ENCODE measurements around the gene ACTN3. TPM values are rescaled to one million over a fixed set of nuclear protein-coding genes. Genes with fewer than 3 reads are reported as not detected.

ACTN3 gene
- total and polyA plus RNA-seq, 2 experiments from 2014 or later = 0.58 TPM; not detected in 1

- Histone ChIP-seq H3K4me2 (no peak overlapping the region), H3K9me2 (replicated peaks; ENCODE audit: insufficient read depth) (no peaks in the 10 kb centered on the region), H2AFZ (no peak overlapping the region), H3K79me2 (no peaks in the 10 kb centered on the region), H3K36me3 (replicated peaks; ENCODE audit: insufficient read depth, low read depth) (no peaks in the 10 kb centered on the region), H3K4me3 (no peak overlapping the region), H3K27me3 (no peaks in the 10 kb centered on the region), H3K9me3 (ENCODE audit: low read depth) (no peaks in the 10 kb centered on the region), H3K27ac (no peak overlapping the region), H3K4me1 (ENCODE audit: insufficient read depth) (no peaks in the 10 kb centered on the region), H4K20me1 (ENCODE audit: insufficient read depth, poor library complexity, severe bottlenecking) (no peaks in the 10 kb centered on the region)
- TF ChIP-seq CTCF (IDR thresholded peaks at IDR 0.05; ENCODE audit: poor library complexity) (no peak), EZH2 (IDR thresholded peaks at IDR 0.05; ENCODE audit: borderline replicate concordance) (no peak), EZH2phosphoT487 (IDR thresholded peaks at IDR 0.05; ENCODE audit: low read depth, severe bottlenecking, unreplicated experiment) (no peak)
- DNase-seq (ENCODE audit: low spot score) = no peak
- 90% methylated on average over 20 of the region's 20 CpGs for WGBS (ENCODE audit: low lambda C conversion rate, missing lambda C conversion rate)
These were observed 16.3 kb downstream of the ACTN3 start for GRCh38 chr11:66562907-66563583.

DNA sequence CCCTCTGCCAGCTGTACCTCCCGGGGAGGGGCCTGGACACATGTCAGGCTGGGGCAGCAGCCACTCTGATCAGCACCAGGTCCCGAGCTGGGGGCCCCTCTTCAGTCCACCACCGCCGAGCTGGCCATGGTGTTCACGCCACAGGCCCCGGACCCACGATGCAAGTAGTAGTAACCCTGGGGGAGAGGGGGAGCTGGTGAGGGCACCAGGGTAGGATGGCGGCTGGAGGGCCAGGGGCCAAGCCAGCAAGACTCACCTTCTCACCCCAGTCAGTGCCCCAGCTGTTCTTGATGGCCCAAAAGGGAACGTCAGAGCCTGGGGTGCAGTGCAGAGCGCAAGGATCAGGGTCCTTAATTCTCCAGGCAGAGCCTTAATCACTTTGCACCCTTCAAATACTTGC lies 17.1 kb downstream of the ACTN3 start:
- Histone ChIP-seq H3K9me2 (replicated peaks; ENCODE audit: insufficient read depth) (no peaks in the 10 kb centered on the region), H3K4me3 (no peak overlapping the region), H3K4me2 (no peak overlapping the region), H3K27ac (no peak overlapping the region), H3K4me1 (ENCODE audit: insufficient read depth) (no peaks in the 10 kb centered on the region), H2AFZ (no peak overlapping the region), H3K79me2 (no peaks in the 10 kb centered on the region), H3K9me3 (ENCODE audit: low read depth) (no peaks in the 10 kb centered on the region), H4K20me1 (ENCODE audit: insufficient read depth, poor library complexity, severe bottlenecking) (no peaks in the 10 kb centered on the region), H3K27me3 (no peaks in the 10 kb centered on the region), H3K36me3 (replicated peaks; ENCODE audit: insufficient read depth, low read depth) (no peaks in the 10 kb centered on the region)
- DNase-seq (ENCODE audit: low spot score) = no peak
- WGBS (ENCODE audit: low lambda C conversion rate, missing lambda C conversion rate) = 92% methylated on average over 8 of the region's 10 CpGs
- TF ChIP-seq EZH2phosphoT487 (IDR thresholded peaks at IDR 0.05; ENCODE audit: low read depth, severe bottlenecking, unreplicated experiment) (no peak), EZH2 (IDR thresholded peaks at IDR 0.05; ENCODE audit: borderline replicate concordance) (no peak), CTCF (IDR thresholded peaks at IDR 0.05; ENCODE audit: poor library complexity) (no peak)

GRCh38 chr11:66564538-66564937 lies 17.8 kb downstream of the ACTN3 start:
- Histone ChIP-seq H3K9me2 (replicated peaks; ENCODE audit: insufficient read depth) (no peaks in the 10 kb centered on the region), H4K20me1 (ENCODE audit: insufficient read depth, poor library complexity, severe bottlenecking) (no peaks in the 10 kb centered on the region), H3K27me3 (no peaks in the 10 kb centered on the region), H3K9me3 (ENCODE audit: low read depth) (no peaks in the 10 kb centered on the region), H3K27ac (no peak overlapping the region), H3K36me3 (replicated peaks; ENCODE audit: insufficient read depth, low read depth) (no peaks in the 10 kb centered on the region), H3K4me1 (ENCODE audit: insufficient read depth) (no peaks in the 10 kb centered on the region), H3K4me2 (no peak overlapping the region), H2AFZ (no peak overlapping the region), H3K79me2 (no peaks in the 10 kb centered on the region), H3K4me3 (no peak overlapping the region)
- no peak for DNase-seq (ENCODE audit: low spot score)
- TF ChIP-seq CTCF (IDR thresholded peaks at IDR 0.05; ENCODE audit: poor library complexity) (no peak), EZH2phosphoT487 (IDR thresholded peaks at IDR 0.05; ENCODE audit: low read depth, severe bottlenecking, unreplicated experiment) (no peak), EZH2 (IDR thresholded peaks at IDR 0.05; ENCODE audit: borderline replicate concordance) (no peak)
- WGBS (ENCODE audit: low lambda C conversion rate, missing lambda C conversion rate) = 96% methylated on average over 12 of the region's 14 CpGs

Measured in hepatocyte (in vitro differentiated cells).